BLaER1 treated with 17β-estradiol and CSF1 and Interleukin-3, amounts not matched to agents 10 nM and 100 nM (cell line): ENCODE results near the gene CXCL14.
"Not testable (repeated sequence)": the region's sequence is repeated elsewhere in the genome, so short reads cannot be mapped to it uniquely, and the experiment has no call there.

Experiments
- H3K27ac ChIP-seq, 11 experiments: shearing (Covaris generic); formaldehyde crosslinking; 2 replicates each; pipeline ENCODE4 v1.8.1; 2022
- H3K27me3 ChIP-seq, 11 experiments: shearing (Covaris generic); formaldehyde crosslinking; 2 replicates each; pipeline ENCODE4 v1.8.1; 2022
- H3K36me3 ChIP-seq, 11 experiments: shearing (Covaris generic); formaldehyde crosslinking; 2 replicates each; pipeline ENCODE4 v1.8.1; 2022
- H3K4me1 ChIP-seq, 10 experiments: shearing (Covaris generic); formaldehyde crosslinking; 2 replicates each; pipeline ENCODE4 v1.8.1; 2022
- H3K4me2 ChIP-seq, 11 experiments: shearing (Covaris generic); formaldehyde crosslinking; 2 replicates each; pipeline ENCODE4 v1.8.1; 2022
- H3K4me3 ChIP-seq, 10 experiments: shearing (Covaris generic); formaldehyde crosslinking; 2 replicates each; pipeline ENCODE4 v1.8.1; 2022
- H3K9ac ChIP-seq, 11 experiments: shearing (Covaris generic); formaldehyde crosslinking; 2 replicates each; pipeline ENCODE4 v1.8.1; 2022
- H3K9me3 ChIP-seq, 11 experiments: shearing (Covaris generic); formaldehyde crosslinking; replicated peaks in 1 of 11; 2 replicates each; pipeline ENCODE4 v1.8.1; 2022
- H4K20me1 ChIP-seq, 11 experiments: shearing (Covaris generic); formaldehyde crosslinking; 2 replicates each; pipeline ENCODE4 v1.8.1; 2022
- Cebpa-rat ChIP-seq, 11 experiments: shearing (Covaris generic); IDR thresholded peaks; 2 replicates each; pipeline ENCODE4 v1.8.1; 2022

CXCL14 gene

GRCh38 chr5:135537745-135538144, 41.0 kb downstream of the CXCL14 start:
- Histone ChIP-seq H3K9ac (no peak overlapping the region), H3K9me3 (peaks cover 22 to 40% (median 32%) of the 10 kb centered on the region in 11 experiments), H3K4me1 (peaks cover 0 to 12% (median 6%) of the 10 kb centered on the region in 10 experiments; a peak in 9 of 20 replicates), H3K36me3 (no peaks in the 10 kb centered on the region), H3K4me2 (no peak overlapping the region), H3K27me3 (peaks cover 100% of the 10 kb centered on the region in 11 experiments), H3K27ac (no peak overlapping the region), H4K20me1 (peaks cover 0 to 30% (median 18%) of the 10 kb centered on the region in 11 experiments; a peak in 10 of 22 replicates), H3K4me3 (no peak overlapping the region)
- TF ChIP-seq Cebpa-rat (IDR thresholded peaks at IDR 0.05) = no peak

GRCh38 chr5:135537271-135537670, 41.5 kb downstream of the CXCL14 start:
- no peaks in the 10 kb centered on the region for H3K36me3 ChIP-seq
- no peak overlapping the region for H3K27ac ChIP-seq
- TF ChIP-seq Cebpa-rat (IDR thresholded peaks at IDR 0.05) = no peak
- peaks cover 0 to 28% (median 18%) of the 10 kb centered on the region in 11 experiments; a peak in 10 of 22 replicates for H4K20me1 ChIP-seq
- H3K4me3 ChIP-seq = no peak overlapping the region
- no peak overlapping the region for H3K9ac ChIP-seq
- peaks cover 100% of the 10 kb centered on the region in 11 experiments for H3K27me3 ChIP-seq
- peaks cover 0 to 12% (median 6%) of the 10 kb centered on the region in 10 experiments; a peak in 9 of 20 replicates for H3K4me1 ChIP-seq
- no peak overlapping the region for H3K4me2 ChIP-seq
- peaks cover 22 to 40% (median 32%) of the 10 kb centered on the region in 11 experiments for H3K9me3 ChIP-seq

- H3K27me3 ChIP-seq = peaks cover 92 to 98% (median 97%) of the 10 kb centered on the region in 11 experiments
- peak within 1 kb of the TSS; percentile 33 to 59 (median 45); a peak in 19 of 20 replicates for H3K4me3 ChIP-seq
- peaks cover 0 to 28% (median 16%) of the 10 kb centered on the region in 11 experiments; a peak in 8 of 22 replicates for H4K20me1 ChIP-seq
- H3K36me3 ChIP-seq = no peaks in the 10 kb centered on the region
- H3K9me3 ChIP-seq = peaks cover 22 to 40% (median 32%) of the 10 kb centered on the region in 11 experiments
- peaks cover 0 to 12% (median 6%) of the 10 kb centered on the region in 10 experiments; a peak in 9 of 20 replicates for H3K4me1 ChIP-seq
- H3K4me2 ChIP-seq = peak within 1 kb of the TSS; percentile 51 to 79 (median 64)
- H3K27ac ChIP-seq = no peak within 1 kb of the TSS
- no peak for TF ChIP-seq Cebpa-rat (IDR thresholded peaks at IDR 0.05)
- no peak within 1 kb of the TSS for H3K9ac ChIP-seq
These were observed 42.7 kb downstream of the CXCL14 start, which contains the start of gene NEUROG1 for GRCh38 chr5:135535820-135536801. NEUROG1 (minus strand) TSS chr5:135535964; CDS start chr5:135535690, 274 bp downstream.

GRCh38 chr5:135535420-135535819, 43.4 kb downstream of the CXCL14 start:
- Histone ChIP-seq H3K27me3 (peaks cover 85 to 98% (median 93%) of the 10 kb centered on the region in 11 experiments), H3K36me3 (no peaks in the 10 kb centered on the region), H3K9ac (no peak overlapping the region), H3K4me3 (peak overlapping the region; percentile 33 to 59 (median 45); a peak in 14 of 20 replicates), H3K4me1 (peaks cover 0 to 12% (median 6%) of the 10 kb centered on the region in 10 experiments; a peak in 9 of 20 replicates), H3K9me3 (peaks cover 25 to 45% (median 37%) of the 10 kb centered on the region in 11 experiments), H3K27ac (no peak overlapping the region), H3K4me2 (peak overlapping the region; percentile 51 to 79 (median 64)), H4K20me1 (peaks cover 0 to 28% (median 16%) of the 10 kb centered on the region in 11 experiments; a peak in 8 of 22 replicates)
- TF ChIP-seq Cebpa-rat (IDR thresholded peaks at IDR 0.05) = no peak

GRCh38 chr5:135534609-135535419, 44.0 kb downstream of the CXCL14 start:
- Histone ChIP-seq H3K27me3 (peaks cover 79 to 97% (median 89%) of the 10 kb centered on the region in 11 experiments), H3K4me2 (peak overlapping the region in 6 of 11 experiments; percentile 51 to 79 (median 66); a peak in 5 of 22 replicates), H3K4me1 (peaks cover 0 to 12% (median 6%) of the 10 kb centered on the region in 10 experiments; a peak in 9 of 20 replicates), H4K20me1 (peaks cover 0 to 28% (median 16%) of the 10 kb centered on the region in 11 experiments; a peak in 8 of 22 replicates), H3K9me3 (peaks cover 29 to 51% (median 43%) of the 10 kb centered on the region in 11 experiments), H3K36me3 (no peaks in the 10 kb centered on the region), H3K9ac (no peak overlapping the region), H3K27ac (no peak overlapping the region), H3K4me3 (peak overlapping the region in 4 of 10 experiments; percentile 39 to 59 (median 47); a peak in 4 of 20 replicates)
- no peak for TF ChIP-seq Cebpa-rat (IDR thresholded peaks at IDR 0.05)

GRCh38 chr5:135533794-135534193, 45.0 kb downstream of the CXCL14 start:
- H3K36me3 ChIP-seq = no peaks in the 10 kb centered on the region
- no peak overlapping the region for H3K4me2 ChIP-seq
- H3K4me1 ChIP-seq = peaks cover 0 to 12% (median 6%) of the 10 kb centered on the region in 10 experiments; a peak in 9 of 20 replicates
- no peak overlapping the region for H3K9ac ChIP-seq
- H3K27ac ChIP-seq = no peak overlapping the region
- H3K27me3 ChIP-seq = peaks cover 68 to 87% (median 79%) of the 10 kb centered on the region in 11 experiments
- peaks cover 0 to 21% (median 15%) of the 10 kb centered on the region in 11 experiments; a peak in 8 of 22 replicates for H4K20me1 ChIP-seq
- TF ChIP-seq Cebpa-rat (IDR thresholded peaks at IDR 0.05) = no peak
- no peak overlapping the region for H3K4me3 ChIP-seq
- H3K9me3 ChIP-seq = peaks cover 36 to 61% (median 53%) of the 10 kb centered on the region in 11 experiments

- Histone ChIP-seq H4K20me1 (peaks cover 0 to 21% (median 15%) of the 10 kb centered on the region in 11 experiments; a peak in 8 of 22 replicates), H3K4me3 (no peak overlapping the region), H3K4me1 (peaks cover 0 to 12% (median 6%) of the 10 kb centered on the region in 10 experiments; a peak in 9 of 20 replicates), H3K9me3 (peaks cover 36 to 64% (median 53%) of the 10 kb centered on the region in 11 experiments), H3K27ac (no peak overlapping the region), H3K36me3 (no peaks in the 10 kb centered on the region), H3K27me3 (peaks cover 64 to 82% (median 75%) of the 10 kb centered on the region in 11 experiments), H3K4me2 (no peak overlapping the region), H3K9ac (no peak overlapping the region)
- no peak for TF ChIP-seq Cebpa-rat (IDR thresholded peaks at IDR 0.05)
These were observed 45.5 kb downstream of the CXCL14 start for GRCh38 chr5:135533334-135533733.

- not testable (repeated sequence) for H4K20me1 ChIP-seq, H3K27ac ChIP-seq, H3K4me3 ChIP-seq, H3K4me1 ChIP-seq, H3K36me3 ChIP-seq, H3K9ac ChIP-seq, H3K4me2 ChIP-seq
- H3K27me3 ChIP-seq = peaks cover 26 to 45% (median 37%) of the 10 kb centered on the region in 11 experiments
- H3K9me3 ChIP-seq = peaks cover 12 to 29% (median 24%) of the 10 kb centered on the region in 11 experiments
These were observed 49.2 kb downstream of the CXCL14 start for GRCh38 chr5:135529576-135529975.
